ENCODE data around the gene KCNB1. TPM values are rescaled to one million over a fixed set of nuclear protein-coding genes. Genes with fewer than 3 reads are reported as not detected.

The KCNB1 gene
- total RNA-seq, 2 experiments from 2014 or later = not detected

GRCh38 chr20:49399329-49399728 is 83.1 kb downstream of the KCNB1 start:
- no peaks in the 10 kb centered on the region for H3K36me3 Mint-ChIP-seq (ENCODE audit: low read depth)
- no peaks in the 10 kb centered on the region for H3K4me1 Mint-ChIP-seq (ENCODE audit: low read depth)
- POLR2A ChIA-PET = no interaction called here
- DNase-seq (no peak), ATAC-seq (no peak)
- no peak overlapping the region for H3K27ac Mint-ChIP-seq
- no peaks in the 10 kb centered on the region for H3K9me3 Mint-ChIP-seq (ENCODE audit: insufficient read depth)
- H3K4me3 Mint-ChIP-seq = no peak overlapping the region
- CTCF ChIA-PET = no interaction called here
- H3K27me3 Mint-ChIP-seq (ENCODE audit: low read depth) = peaks cover 5% of the 10 kb centered on the region

- no peak overlapping the region for H3K4me3 Mint-ChIP-seq
- no peaks in the 10 kb centered on the region for H3K4me1 Mint-ChIP-seq (ENCODE audit: low read depth)
- no peaks in the 10 kb centered on the region for H3K9me3 Mint-ChIP-seq (ENCODE audit: insufficient read depth)
- POLR2A ChIA-PET = no interaction called here
- peaks cover 5% of the 10 kb centered on the region for H3K27me3 Mint-ChIP-seq (ENCODE audit: low read depth)
- no peak for DNase-seq
- no peak overlapping the region for H3K27ac Mint-ChIP-seq
- H3K36me3 Mint-ChIP-seq (ENCODE audit: low read depth) = no peaks in the 10 kb centered on the region
- no peak for ATAC-seq
- CTCF ChIA-PET = no interaction called here
Measured at GRCh38 chr20:49398401-49399144, 83.9 kb downstream of the KCNB1 start.

- DNase-seq (no peak), ATAC-seq (no peak)
- H3K27me3 Mint-ChIP-seq (ENCODE audit: low read depth) = peaks cover 8% of the 10 kb centered on the region
- H3K9me3 Mint-ChIP-seq (ENCODE audit: insufficient read depth) = no peaks in the 10 kb centered on the region
- no peaks in the 10 kb centered on the region for H3K36me3 Mint-ChIP-seq (ENCODE audit: low read depth)
- CTCF ChIA-PET = no interaction called here
- H3K27ac Mint-ChIP-seq = no peak overlapping the region
- POLR2A ChIA-PET = no interaction called here
- no peaks in the 10 kb centered on the region for H3K4me1 Mint-ChIP-seq (ENCODE audit: low read depth)
- no peak overlapping the region for H3K4me3 Mint-ChIP-seq
Measured at GRCh38 chr20:49397525-49397924, 84.9 kb downstream of the KCNB1 start.

- Mint-ChIP-seq H3K4me1 (ENCODE audit: low read depth) (no peaks in the 10 kb centered on the region), H3K9me3 (ENCODE audit: insufficient read depth) (no peaks in the 10 kb centered on the region), H3K4me3 (no peak overlapping the region), H3K36me3 (ENCODE audit: low read depth) (no peaks in the 10 kb centered on the region), H3K27me3 (ENCODE audit: low read depth) (peaks cover 8% of the 10 kb centered on the region), H3K27ac (no peak overlapping the region)
- POLR2A ChIA-PET = no interaction called here
- no peak for ATAC-seq
- no peak for DNase-seq
- CTCF ChIA-PET = interaction anchor here (0.9 to 1.1 kb wide), 2 partner anchors 11 to 12 kb away, joined by 3 to 6 read pairs; no protein-coding TSS in a partner anchor
Measured at GRCh38 chr20:49396230-49396629, 86.2 kb downstream of the KCNB1 start.

- H3K4me3 Mint-ChIP-seq = no peak overlapping the region
- H3K4me1 Mint-ChIP-seq (ENCODE audit: low read depth) = no peaks in the 10 kb centered on the region
- CTCF ChIA-PET = no interaction called here
- no peaks in the 10 kb centered on the region for H3K36me3 Mint-ChIP-seq (ENCODE audit: low read depth)
- no peak overlapping the region for H3K27ac Mint-ChIP-seq
- ATAC-seq = no peak
- H3K9me3 Mint-ChIP-seq (ENCODE audit: insufficient read depth) = no peaks in the 10 kb centered on the region
- POLR2A ChIA-PET = no interaction called here
- no peak for DNase-seq
- peaks cover 8% of the 10 kb centered on the region for H3K27me3 Mint-ChIP-seq (ENCODE audit: low read depth)
Measured at GRCh38 chr20:49395659-49396058, 86.8 kb downstream of the KCNB1 start.

GRCh38 chr20:49395183-49395582 is 87.3 kb downstream of the KCNB1 start:
- CTCF ChIA-PET = interaction anchor here (1.8 kb wide), 1 partner anchor 10 kb away, joined by 7 read pairs; no protein-coding TSS in a partner anchor
- DNase-seq (no peak), ATAC-seq (no peak)
- H3K4me3 Mint-ChIP-seq = no peak overlapping the region
- POLR2A ChIA-PET = interaction anchor here (0.9 kb wide), 1 partner anchor 15 kb away, joined by 3 read pairs; no protein-coding TSS in a partner anchor
- no peak overlapping the region for H3K27ac Mint-ChIP-seq
- no peaks in the 10 kb centered on the region for H3K36me3 Mint-ChIP-seq (ENCODE audit: low read depth)
- no peaks in the 10 kb centered on the region for H3K9me3 Mint-ChIP-seq (ENCODE audit: insufficient read depth)
- H3K4me1 Mint-ChIP-seq (ENCODE audit: low read depth) = no peaks in the 10 kb centered on the region
- H3K27me3 Mint-ChIP-seq (ENCODE audit: low read depth) = peaks cover 8% of the 10 kb centered on the region

- Mint-ChIP-seq H3K4me1 (ENCODE audit: low read depth) (no peaks in the 10 kb centered on the region), H3K27ac (no peak overlapping the region), H3K36me3 (ENCODE audit: low read depth) (no peaks in the 10 kb centered on the region), H3K9me3 (ENCODE audit: insufficient read depth) (no peaks in the 10 kb centered on the region), H3K27me3 (ENCODE audit: low read depth) (peaks cover 7% of the 10 kb centered on the region), H3K4me3 (no peak overlapping the region)
- CTCF ChIA-PET = interaction anchor here (1.8 kb wide), 1 partner anchor 9 kb away, joined by 7 read pairs; no protein-coding TSS in a partner anchor
- POLR2A ChIA-PET = interaction anchor here (0.9 kb wide), 1 partner anchor 14 kb away, joined by 3 read pairs; no protein-coding TSS in a partner anchor
- ATAC-seq = no peak
- no peak for DNase-seq
Measured at GRCh38 chr20:49394757-49395156, 87.7 kb downstream of the KCNB1 start.

GRCh38 chr20:49394264-49394663 is 88.2 kb downstream of the KCNB1 start:
- Mint-ChIP-seq H3K4me1 (ENCODE audit: low read depth) (no peaks in the 10 kb centered on the region), H3K4me3 (no peak overlapping the region), H3K27me3 (ENCODE audit: low read depth) (peaks cover 10% of the 10 kb centered on the region), H3K27ac (no peak overlapping the region), H3K9me3 (ENCODE audit: insufficient read depth) (no peaks in the 10 kb centered on the region), H3K36me3 (ENCODE audit: low read depth) (no peaks in the 10 kb centered on the region)
- ATAC-seq (no peak), DNase-seq (no peak)
- POLR2A ChIA-PET = interaction anchor here (0.9 kb wide), 1 partner anchor 14 kb away, joined by 3 read pairs; no protein-coding TSS in a partner anchor
- CTCF ChIA-PET = interaction anchor here (1.8 kb wide), 1 partner anchor 9 kb away, joined by 7 read pairs; no protein-coding TSS in a partner anchor

GRCh38 chr20:49393803-49394202 is 88.7 kb downstream of the KCNB1 start:
- peaks cover 11% of the 10 kb centered on the region for H3K27me3 Mint-ChIP-seq (ENCODE audit: low read depth)

GRCh38 chr20:49392745-49393144 is 89.7 kb downstream of the KCNB1 start:
- CTCF ChIA-PET = no interaction called here
- Mint-ChIP-seq H3K36me3 (ENCODE audit: low read depth) (no peaks in the 10 kb centered on the region), H3K27me3 (ENCODE audit: low read depth) (peaks cover 17% of the 10 kb centered on the region)

More at GRCh38 chr20:49393803-49394202, 88.7 kb downstream of the KCNB1 start:
- Mint-ChIP-seq H3K4me3 (no peak overlapping the region), H3K4me1 (ENCODE audit: low read depth) (no peaks in the 10 kb centered on the region), H3K9me3 (ENCODE audit: insufficient read depth) (no peaks in the 10 kb centered on the region), H3K36me3 (ENCODE audit: low read depth) (no peaks in the 10 kb centered on the region), H3K27ac (no peak overlapping the region)
- POLR2A ChIA-PET = no interaction called here
- CTCF ChIA-PET = interaction anchor here (1.8 kb wide), 1 partner anchor 8 kb away, joined by 7 read pairs; no protein-coding TSS in a partner anchor
- no peak for ATAC-seq
- DNase-seq = no peak

GRCh38 chr20:49391404-49392245 is 90.8 kb downstream of the KCNB1 start:
- ChIA-PET CTCF (no interaction called here), POLR2A (no interaction called here)
- Mint-ChIP-seq H3K27me3 (ENCODE audit: low read depth) (peaks cover 28% of the 10 kb centered on the region), H3K4me3 (no peak overlapping the region), H3K36me3 (ENCODE audit: low read depth) (no peaks in the 10 kb centered on the region), H3K9me3 (ENCODE audit: insufficient read depth) (no peaks in the 10 kb centered on the region), H3K27ac (no peak overlapping the region), H3K4me1 (ENCODE audit: low read depth) (no peaks in the 10 kb centered on the region)
- ATAC-seq (no peak), DNase-seq (no peak)

More at GRCh38 chr20:49392745-49393144, 89.7 kb downstream of the KCNB1 start:
- DNase-seq (no peak), ATAC-seq (no peak)
- Mint-ChIP-seq H3K4me3 (no peak overlapping the region), H3K9me3 (ENCODE audit: insufficient read depth) (no peaks in the 10 kb centered on the region), H3K4me1 (ENCODE audit: low read depth) (no peaks in the 10 kb centered on the region), H3K27ac (no peak overlapping the region)
- POLR2A ChIA-PET = no interaction called here

GRCh38 chr20:49389854-49390253 is 92.6 kb downstream of the KCNB1 start:
- no peaks in the 10 kb centered on the region for H3K4me1 Mint-ChIP-seq (ENCODE audit: low read depth)
- no peaks in the 10 kb centered on the region for H3K36me3 Mint-ChIP-seq (ENCODE audit: low read depth)
- ChIA-PET CTCF (no interaction called here), POLR2A (no interaction called here)
- no peak for DNase-seq
- peaks cover 29% of the 10 kb centered on the region for H3K27me3 Mint-ChIP-seq (ENCODE audit: low read depth)
- H3K27ac Mint-ChIP-seq = no peak overlapping the region
- no peak overlapping the region for H3K4me3 Mint-ChIP-seq
- no peaks in the 10 kb centered on the region for H3K9me3 Mint-ChIP-seq (ENCODE audit: insufficient read depth)
- no peak for ATAC-seq

Data from activated CD8-positive, alpha-beta T cell treated with anti-CD3 and anti-CD28 coated beads, Interleukin-2, amount 10 ng/mL, durations not matched to agents 7 days and 5 days (primary cell).